ENCODE results near the gene ANLN. TPM values are rescaled to one million over a fixed set of nuclear protein-coding genes. Genes with fewer than 3 reads are reported as not detected.

ANLN gene
- total and polyA plus RNA-seq, 4 donors: 0.17 to 27.0 (median 1.3) TPM

DNA sequence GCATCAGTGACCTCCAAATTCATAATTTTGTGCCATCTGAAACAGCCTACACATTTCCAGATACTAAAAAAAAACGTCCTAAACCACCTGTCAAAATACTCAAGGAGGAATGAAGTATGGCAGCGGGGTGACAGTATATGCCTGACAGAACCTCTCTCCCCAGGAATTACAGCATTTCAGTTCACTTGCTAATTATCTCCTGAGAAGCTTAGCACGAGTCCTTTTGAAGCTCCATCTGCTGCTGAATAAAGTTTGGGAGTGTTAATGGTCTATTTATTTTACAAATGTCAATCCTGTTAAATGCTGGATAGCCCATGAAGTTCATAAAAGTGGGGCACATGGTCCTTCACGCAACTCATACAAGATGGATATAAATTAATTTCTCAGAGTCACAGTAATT lies 29.4 kb upstream of the ANLN start (continued):
- TF ChIP-seq RAD21 (IDR thresholded peaks at IDR 0.05) (no peak), MAX (IDR thresholded peaks at IDR 0.05) (no peak)

DNA sequence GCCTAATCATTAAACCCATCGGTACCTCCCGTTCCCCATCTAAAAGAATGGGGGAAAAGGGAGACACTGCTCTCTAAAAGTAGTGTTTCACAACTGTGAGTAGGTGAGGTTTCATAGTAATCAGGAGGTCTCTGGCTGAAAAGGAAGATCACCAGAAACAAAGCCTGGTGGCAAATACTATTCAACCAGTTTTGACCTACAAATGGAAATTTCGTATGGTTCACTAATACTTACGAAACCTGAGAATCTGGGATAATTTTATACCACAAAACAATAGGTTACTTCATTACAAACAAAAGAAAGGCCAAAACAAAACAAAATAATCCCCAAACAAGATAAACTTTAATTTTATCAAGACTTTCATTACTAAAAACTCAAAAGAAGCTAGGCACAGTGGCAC lies 28.4 kb upstream of the ANLN start:
- H3K4me1 ChIP-seq (ENCODE audit: control insufficient read depth in 4 of 4, insufficient read depth in 4 of 4, low read length in 3 of 4): no peaks in the 10 kb centered on the region
- TF ChIP-seq HNF4A (conservative IDR thresholded peaks at IDR 0.05): no peak
- TF ChIP-seq JUND (IDR thresholded peaks at IDR 0.05): no peak
- TF ChIP-seq MAX (IDR thresholded peaks at IDR 0.05): no peak
- no peak overlapping the region for H3K27ac ChIP-seq (ENCODE audit: low read depth in 1 of 2, low read length in 2 of 2)

GRCh38 chr7:36363515-36363914 lies 26.1 kb upstream of the ANLN start:
- no peaks in the 10 kb centered on the region for H3K36me3 ChIP-seq (ENCODE audit: control insufficient read depth in 4 of 4, insufficient read depth in 3 of 4, low read depth in 1 of 4, low read length in 3 of 4)
- 100% methylated on average over 1 of the region's 1 CpG for WGBS
- H3K9ac ChIP-seq (ENCODE audit: low read depth in 1 of 2, low read length in 2 of 2): no peak overlapping the region
- no peak for DNase-seq (ENCODE audit: low spot score)
- no peaks in the 10 kb centered on the region for H3K27me3 ChIP-seq (ENCODE audit: control insufficient read depth in 4 of 4, insufficient read depth in 4 of 4, low read length in 3 of 4)
- TF ChIP-seq YY1 (IDR thresholded peaks at IDR 0.05) (no peak), HNF4A (conservative IDR thresholded peaks at IDR 0.05) (peak; percentile 20 to 41)
- H3K27ac ChIP-seq (ENCODE audit: low read depth in 1 of 2, low read length in 2 of 2): no peak overlapping the region
- H3K4me1 ChIP-seq (ENCODE audit: control insufficient read depth in 4 of 4, insufficient read depth in 4 of 4, low read length in 3 of 4): peaks cover 0 to 4% (median 0%) of the 10 kb centered on the region in 4 donors
- H3K9me3 ChIP-seq (ENCODE audit: control insufficient read depth in 4 of 4, low read length in 3 of 4): no peaks in the 10 kb centered on the region
- no peak overlapping the region for H3K4me3 ChIP-seq (ENCODE audit: low read depth in 1 of 3, low read length in 3 of 3)

More for the DNA sequence above, 28.4 kb upstream of the ANLN start:
- Histone ChIP-seq H3K36me3 (ENCODE audit: control insufficient read depth in 4 of 4, insufficient read depth in 3 of 4, low read depth in 1 of 4, low read length in 3 of 4) (peaks cover 0 to under 1% (median 0%) of the 10 kb centered on the region in 4 donors), H3K4me3 (ENCODE audit: low read depth in 1 of 3, low read length in 3 of 3) (no peak overlapping the region), H3K27me3 (ENCODE audit: control insufficient read depth in 4 of 4, insufficient read depth in 4 of 4, low read length in 3 of 4) (no peaks in the 10 kb centered on the region), H3K9me3 (ENCODE audit: control insufficient read depth in 4 of 4, low read length in 3 of 4) (no peaks in the 10 kb centered on the region), H3K9ac (ENCODE audit: low read depth in 1 of 2, low read length in 2 of 2) (no peak overlapping the region)
- no peak for DNase-seq (ENCODE audit: low spot score)
- 90% methylated on average over 4 of the region's 4 CpGs for WGBS

DNA sequence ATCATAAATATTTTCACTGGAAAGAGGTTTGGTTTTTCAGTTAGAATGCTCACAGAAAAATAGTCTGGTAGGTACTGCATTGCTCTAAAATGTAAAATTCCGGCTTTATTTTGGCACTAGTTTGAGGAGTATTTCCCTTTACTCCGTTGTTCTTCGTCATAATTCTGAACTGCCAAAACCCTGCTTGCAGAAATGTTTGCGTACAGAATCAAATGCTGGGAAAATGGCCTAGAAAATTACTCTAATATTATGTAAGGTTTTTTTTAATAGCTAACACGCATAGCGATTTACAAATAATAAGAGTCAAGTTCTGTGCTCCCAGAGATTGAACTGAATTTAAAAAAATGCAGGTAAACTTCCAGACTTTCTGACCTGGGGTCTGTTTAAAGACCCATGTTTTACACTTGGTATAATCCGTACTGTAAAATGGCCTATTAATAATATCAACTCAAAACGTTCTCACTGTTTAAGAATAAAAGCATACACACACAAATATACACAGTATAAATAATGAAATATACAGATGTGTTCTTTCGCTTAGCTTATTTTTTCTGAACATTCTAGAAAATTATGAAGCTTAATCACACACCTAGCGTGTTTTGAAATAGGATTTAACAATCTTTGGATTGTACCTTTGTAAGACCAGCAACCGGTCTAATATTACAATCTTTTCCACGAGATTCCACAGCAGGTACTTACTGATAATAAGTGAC lies 23.5 kb upstream of the ANLN start:
- Histone ChIP-seq H3K9ac (ENCODE audit: low read depth in 1 of 2, low read length in 2 of 2) (peak overlapping the region; percentile 32 to 69), H3K27ac (ENCODE audit: low read depth in 1 of 2, low read length in 2 of 2) (peak overlapping the region; percentile 62 to 76), H3K4me3 (ENCODE audit: low read depth in 1 of 3, low read length in 3 of 3) (peak overlapping the region; percentile 45 to 81 (median 68)), H3K4me1 (ENCODE audit: control insufficient read depth in 4 of 4, insufficient read depth in 4 of 4, low read length in 3 of 4) (peaks cover 0 to 4% (median 0%) of the 10 kb centered on the region in 4 donors), H3K9me3 (ENCODE audit: control insufficient read depth in 4 of 4, low read length in 3 of 4) (no peaks in the 10 kb centered on the region), H3K36me3 (ENCODE audit: control insufficient read depth in 4 of 4, insufficient read depth in 3 of 4, low read depth in 1 of 4, low read length in 3 of 4) (no peaks in the 10 kb centered on the region), H3K27me3 (ENCODE audit: control insufficient read depth in 4 of 4, insufficient read depth in 4 of 4, low read length in 3 of 4) (no peaks in the 10 kb centered on the region)
- TF ChIP-seq RAD21 (IDR thresholded peaks at IDR 0.05) (no peak), RXRA (IDR thresholded peaks at IDR 0.05) (no peak), TAF1 (conservative IDR thresholded peaks at IDR 0.05) (no peak), GABPA (IDR thresholded peaks at IDR 0.05 in 1 of 2, conservative IDR thresholded peaks at IDR 0.05 in 1 of 2) (no peak), NR2F2 (IDR thresholded peaks at IDR 0.05) (no peak), HNF4A (conservative IDR thresholded peaks at IDR 0.05) (no peak), FOXA2 (IDR thresholded peaks at IDR 0.05) (no peak)
- WGBS: 58% methylated on average over 12 of the region's 12 CpGs
- DNase-seq (ENCODE audit: low spot score): no peak

All from liver (tissue), 9 donors.